Esophagus squamous epithelium (tissue), 4 donors: ENCODE results near the gene ARHGAP23.

Experiments used
- POLR2A ChIP-seq, 4 donors: fragments of 450-650 bp; IDR thresholded peaks; one replicate each; pipeline ENCODE4 v1.6.1; 2017; ENCODE audit warnings: antibody characterized with exemption in 4 of 4, mild to moderate bottlenecking in 4 of 4, moderate library complexity in 3 of 4
- TF ChIP-seq, protein P1 (sequence below), 6 experiments: fragments of 450-650 bp in 4 of 6; fragments of 200-600 bp in 2 of 6; sonication (generic) in 2 of 6; IDR thresholded peaks; one replicate each; pipeline ENCODE4 v1.5.1; 2016 to 2019; ENCODE audit warnings: antibody characterized with exemption in 6 of 6, mild to moderate bottlenecking in 4 of 6, moderate library complexity in 4 of 6

DNA sequence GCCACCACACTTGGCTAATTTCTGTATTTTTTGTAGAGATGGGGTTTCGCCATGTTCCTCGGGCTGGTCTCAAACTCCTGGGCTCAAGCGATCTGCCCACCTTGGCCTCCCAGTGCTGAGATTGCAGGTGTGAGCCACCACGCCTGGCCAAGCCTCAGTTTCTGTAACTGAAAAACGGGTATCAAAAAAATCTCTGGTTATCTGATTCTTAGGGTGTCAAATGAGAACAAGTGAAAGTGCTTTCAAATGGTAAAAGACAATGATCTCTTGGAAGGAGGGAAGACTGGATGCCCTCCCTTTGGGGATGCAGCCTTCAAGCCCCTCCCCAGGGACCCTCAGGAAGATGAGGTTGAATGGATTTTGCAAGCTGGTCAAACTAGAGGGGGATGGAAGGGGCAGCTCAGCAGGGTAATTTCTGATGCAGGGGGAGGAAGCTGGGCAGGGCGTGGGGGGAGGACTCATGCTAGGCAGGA lies 22.3 kb downstream of the ARHGAP23 start:
- TF ChIP-seq, protein P1, sequence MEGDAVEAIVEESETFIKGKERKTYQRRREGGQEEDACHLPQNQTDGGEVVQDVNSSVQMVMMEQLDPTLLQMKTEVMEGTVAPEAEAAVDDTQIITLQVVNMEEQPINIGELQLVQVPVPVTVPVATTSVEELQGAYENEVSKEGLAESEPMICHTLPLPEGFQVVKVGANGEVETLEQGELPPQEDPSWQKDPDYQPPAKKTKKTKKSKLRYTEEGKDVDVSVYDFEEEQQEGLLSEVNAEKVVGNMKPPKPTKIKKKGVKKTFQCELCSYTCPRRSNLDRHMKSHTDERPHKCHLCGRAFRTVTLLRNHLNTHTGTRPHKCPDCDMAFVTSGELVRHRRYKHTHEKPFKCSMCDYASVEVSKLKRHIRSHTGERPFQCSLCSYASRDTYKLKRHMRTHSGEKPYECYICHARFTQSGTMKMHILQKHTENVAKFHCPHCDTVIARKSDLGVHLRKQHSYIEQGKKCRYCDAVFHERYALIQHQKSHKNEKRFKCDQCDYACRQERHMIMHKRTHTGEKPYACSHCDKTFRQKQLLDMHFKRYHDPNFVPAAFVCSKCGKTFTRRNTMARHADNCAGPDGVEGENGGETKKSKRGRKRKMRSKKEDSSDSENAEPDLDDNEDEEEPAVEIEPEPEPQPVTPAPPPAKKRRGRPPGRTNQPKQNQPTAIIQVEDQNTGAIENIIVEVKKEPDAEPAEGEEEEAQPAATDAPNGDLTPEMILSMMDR (IDR thresholded peaks at IDR 0.05) = no peak
- no peak for TF ChIP-seq POLR2A (IDR thresholded peaks at IDR 0.05)
